Measurements from ENCODE around the gene ZNF425.

GRCh38 chr7:149145031-149145845 is 19.1 kb upstream of the ZNF425 start:
- TF ChIP-seq CTCF (IDR thresholded peaks at IDR 0.05) (peak in 2 of 4 experiments; percentile 6 to 17), POLR2A (IDR thresholded peaks at IDR 0.05) (no peak), POLR2AphosphoS5 (IDR thresholded peaks at IDR 0.05) (peak; percentile 97)
